SK-N-SH (cell line): ENCODE results near the gene LNPEP. TPM values are rescaled to one million over a fixed set of nuclear protein-coding genes. Genes with fewer than 3 reads are reported as not detected.

Experiments
- CTCF ChIA-PET: fragments of 300-600, 350-600 bp; formaldehyde crosslinking; extraction: SDS; loops from one replicate; lab custom pipeline; 2021; lab: Yijun Ruan, JAX
- POLR2A ChIA-PET: fragments of 350-600 bp; sonication (Branson Sonifier 250); formaldehyde crosslinking; extraction: SDS; loops from one replicate; lab custom pipeline; 2020; ENCODE audit warnings: antibody characterized with exemption, inconsistent platforms; lab: Yijun Ruan, JAX
- DNase-seq: peaks from one replicate; pipeline ENCODE4 v3.0.0; 2012
- H2AFZ ChIP-seq: fragments of 200-600 bp; sonication (generic); 2 replicates; pipeline ENCODE4 v1.8.1; 2016; ENCODE audit warnings: antibody characterized with exemption, mild to moderate bottlenecking, low read depth
- H3F3A ChIP-seq: fragments of 200-600 bp; sonication (generic); replicated peaks from 2 replicates; pipeline ENCODE3; 2016; ENCODE audit warnings: antibody characterized with exemption, mild to moderate bottlenecking; ENCODE audit not compliant: insufficient read depth
- H3K27ac ChIP-seq, 2 experiments: fragments of 200-500 bp in 1 of 2; fragments of 200-600 bp in 1 of 2; sonication (Bioruptor generic) in 1 of 2; sonication (generic), shearing (Covaris generic) in 1 of 2; 2 replicates each; pipeline versions ENCODE4 v1.5.1 to v1.6.1; 2014 to 2016; ENCODE audit warnings: low read depth in 2 of 2, inconsistent platforms in 1 of 2, low read length in 1 of 2, mild to moderate bottlenecking in 1 of 2, mixed read lengths in 1 of 2
- H3K27me3 ChIP-seq: fragments of 200-600 bp; sonication (generic), shearing (Covaris generic); 2 replicates; pipeline ENCODE4 v1.6.1; 2016; ENCODE audit warnings: mixed run types; ENCODE audit not compliant: insufficient read depth
- H3K36me3 ChIP-seq, 2 experiments: fragments of 200-500 bp in 1 of 2; fragments of 200-600 bp in 1 of 2; sonication (Bioruptor generic) in 1 of 2; sonication (generic) in 1 of 2; replicated peaks in 1 of 2; 2 replicates each; pipeline versions ENCODE3 to v1.5.1; 2014 to 2016; ENCODE audit warnings: low read length in 1 of 2, mild to moderate bottlenecking in 1 of 2; ENCODE audit not compliant: insufficient read depth in 2 of 2, control insufficient read depth in 1 of 2
- H3K4me1 ChIP-seq, 2 experiments: fragments of 200-500 bp in 1 of 2; fragments of 200-600 bp in 1 of 2; sonication (Bioruptor generic) in 1 of 2; sonication (generic), shearing (Covaris generic) in 1 of 2; 2 replicates each; pipeline versions ENCODE4 v1.5.1 to v1.6.1; 2014 to 2016; ENCODE audit warnings: low read depth in 1 of 2, low read length in 1 of 2, mixed run types in 1 of 2; ENCODE audit not compliant: insufficient read depth in 2 of 2, control insufficient read depth in 1 of 2
- H3K4me2 ChIP-seq: fragments of 200-600 bp; sonication (generic), shearing (Covaris generic); 2 replicates; pipeline ENCODE4 v1.6.1; 2017; ENCODE audit warnings: mixed run types
- H3K4me3 ChIP-seq, 2 experiments: fragments of 200-500 bp in 1 of 2; fragments of 200-600 bp in 1 of 2; sonication (Bioruptor generic) in 1 of 2; sonication (generic), shearing (Covaris generic) in 1 of 2; 2 replicates each; pipeline versions ENCODE4 v1.5.1 to v1.8.1; 2014 to 2016; ENCODE audit warnings: low read depth in 2 of 2, inconsistent platforms in 1 of 2, low read length in 1 of 2, mild to moderate bottlenecking in 1 of 2, mixed read lengths in 1 of 2, moderate library complexity in 1 of 2
- H3K79me2 ChIP-seq: fragments of 200-600 bp; sonication (generic); 2 replicates; pipeline ENCODE4 v1.8.1; 2017; ENCODE audit warnings: mild to moderate bottlenecking; ENCODE audit not compliant: insufficient read depth
- H3K9ac ChIP-seq: fragments of 200-600 bp; sonication (generic); 2 replicates; pipeline ENCODE4 v1.6.1; 2017; ENCODE audit warnings: mixed run types
- H3K9me2 ChIP-seq: fragments of 200-600 bp; sonication (generic); 2 replicates; pipeline ENCODE4 v1.6.1; 2017; ENCODE audit warnings: mixed run types
- H3K9me3 ChIP-seq: fragments of 200-600 bp; sonication (generic); 2 replicates; pipeline ENCODE4 v1.6.1; 2017; ENCODE audit warnings: mixed run types, mild to moderate bottlenecking, moderate library complexity
- H4K20me1 ChIP-seq: fragments of 200-600 bp; sonication (generic); 2 replicates; pipeline ENCODE4 v1.6.1; 2017; ENCODE audit warnings: mild to moderate bottlenecking, mixed run types; ENCODE audit not compliant: insufficient read depth
- CHD2 ChIP-seq: fragments of 150-350 bp; IDR thresholded peaks from 2 replicates; pipeline ENCODE4 v1.6.1; 2018; ENCODE audit warnings: low read length; ENCODE audit not compliant: partially characterized antibody
- EP300 ChIP-seq, 2 experiments: IDR thresholded peaks; 2 replicates each; pipeline versions ENCODE4 v1.4.0 to v1.6.1; 2012; ENCODE audit warnings: borderline replicate concordance in 1 of 2, low read depth in 1 of 2, low read length in 1 of 2
- EZH2phosphoT487 ChIP-seq: fragments of 200-600 bp; sonication (generic); IDR thresholded peaks from 2 replicates; pipeline ENCODE4 v1.6.1; 2017; ENCODE audit warnings: low read depth, mixed run types, mild to moderate bottlenecking, antibody characterized with exemption, moderate library complexity, borderline replicate concordance
- FOSL2 ChIP-seq: IDR thresholded peaks from 2 replicates; pipeline ENCODE4 v1.4.0; 2012; ENCODE audit warnings: low read depth, mild to moderate bottlenecking, moderate library complexity, borderline replicate concordance
- FOXJ3 ChIP-seq: sonication (generic); formaldehyde crosslinking; IDR thresholded peaks from 2 replicates; pipeline ENCODE4 v1.5.1; 2020; ENCODE audit warnings: mild to moderate bottlenecking, missing genetic modification reagents
- FOXM1 ChIP-seq: IDR thresholded peaks from 2 replicates; pipeline ENCODE4 v1.4.0; 2012; ENCODE audit warnings: low read depth, mild to moderate bottlenecking
- GATA2 ChIP-seq: sonication (generic); formaldehyde crosslinking; IDR thresholded peaks from 2 replicates; pipeline ENCODE4 v1.5.0; 2020; ENCODE audit warnings: mild to moderate bottlenecking, missing genetic modification reagents
- JUND ChIP-seq: IDR thresholded peaks from 2 replicates; pipeline ENCODE4 v1.4.0; 2012
- MEF2A ChIP-seq: IDR thresholded peaks from 2 replicates; pipeline ENCODE4 v1.4.0; 2012; ENCODE audit warnings: low read depth, borderline replicate concordance
- MXI1 ChIP-seq: IDR thresholded peaks from 2 replicates; pipeline ENCODE4 v1.6.1; 2012; ENCODE audit warnings: mild to moderate bottlenecking, low read depth, low read length, improper control_type of control experiment
- NFIC ChIP-seq: IDR thresholded peaks from 2 replicates; pipeline ENCODE4 v1.4.0; 2012; ENCODE audit warnings: borderline replicate concordance
- RCOR1 ChIP-seq: fragments of 150-350 bp; IDR thresholded peaks from 2 replicates; pipeline ENCODE4 v1.6.1; 2017; ENCODE audit warnings: antibody characterized with exemption, low read length
- SIN3A ChIP-seq: IDR thresholded peaks from 2 replicates; pipeline ENCODE4 v1.6.1; 2012; ENCODE audit warnings: low read depth, mild to moderate bottlenecking, low read length, moderate library complexity, borderline replicate concordance
- TEAD4 ChIP-seq: IDR thresholded peaks from 2 replicates; pipeline ENCODE4 v1.4.0; 2012; ENCODE audit warnings: mild to moderate bottlenecking, borderline replicate concordance; ENCODE audit not compliant: insufficient read depth
- YY1 ChIP-seq: IDR thresholded peaks from 2 replicates; pipeline ENCODE4 v1.4.0; 2012; ENCODE audit warnings: low read depth, mild to moderate bottlenecking
- WGBS: methylation state at CpG from one replicate; pipeline ENCODE4 v1.1.6; 2017; ENCODE audit warnings: low lambda C conversion rate; 5-methylcytosine and 5-hydroxymethylcytosine counted together
- polyA plus RNA-seq, 3 experiments: library from polyadenylated mRNA; depleted of rRNA; stranded (reverse); fragments of >200 nt; gene quantifications; 2 replicates each; pipeline ENCODE4 v1.2.3, GENCODE V29; 2012
- TF ChIP-seq, protein P1 (sequence below): IDR thresholded peaks from 2 replicates; pipeline ENCODE4 v1.6.1; 2012; ENCODE audit warnings: mild to moderate bottlenecking, low read depth, low read length, moderate library complexity
- TF ChIP-seq, protein P2 (sequence below): fragments of 150-350 bp; IDR thresholded peaks from 2 replicates; pipeline ENCODE4 v1.6.1; 2016; ENCODE audit warnings: mild to moderate bottlenecking, low read depth, low read length

LNPEP gene
- polyA plus RNA-seq, 1 of the 3 experiments (the other 2 are of a cell fraction) = 4.3 TPM

DNA sequence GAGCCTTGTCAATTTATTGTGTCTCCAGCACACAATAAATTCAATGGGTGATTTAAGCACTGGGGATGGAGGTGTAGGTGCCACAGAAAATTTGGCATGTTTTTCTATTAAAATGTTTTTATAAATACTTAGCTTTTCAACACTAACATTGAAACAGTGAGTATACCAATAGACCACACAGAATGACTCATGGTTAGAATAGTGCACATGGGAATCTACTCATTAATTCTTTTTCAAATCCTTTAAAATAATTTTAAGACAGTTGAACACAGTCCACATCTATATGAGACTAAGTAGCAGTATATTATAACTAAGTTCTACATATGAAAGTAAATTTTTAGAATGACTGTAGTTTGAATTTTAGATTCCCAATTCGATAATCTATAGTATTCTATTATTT lies 67.1 kb downstream of the LNPEP start:
- no peak overlapping the region for H3K4me3 ChIP-seq
- no peak overlapping the region for H2AFZ ChIP-seq
- no peak overlapping the region for H3K9ac ChIP-seq
- CTCF ChIA-PET = no interaction called here
- no peak overlapping the region for H3K4me2 ChIP-seq
- H3K9me2 ChIP-seq = no peaks in the 10 kb centered on the region
- DNase-seq = no peak
- H3K36me3 ChIP-seq = peaks cover 23 to 32% of the 10 kb centered on the region in 2 experiments
- TF ChIP-seq FOSL2 (no peak), JUND (no peak), TEAD4 (no peak), FOXM1 (no peak), RCOR1 (no peak), FOXJ3 (CRISPR knock-in tag) (no peak), YY1 (no peak), CHD2 (no peak), NFIC (no peak), EP300 (IDR thresholded peaks at IDR 0.05; ENCODE audit: borderline replicate concordance in 1 of 2, low read depth in 1 of 2, low read length in 1 of 2) (no peak), MEF2A (no peak)
- TF ChIP-seq, protein P1, sequence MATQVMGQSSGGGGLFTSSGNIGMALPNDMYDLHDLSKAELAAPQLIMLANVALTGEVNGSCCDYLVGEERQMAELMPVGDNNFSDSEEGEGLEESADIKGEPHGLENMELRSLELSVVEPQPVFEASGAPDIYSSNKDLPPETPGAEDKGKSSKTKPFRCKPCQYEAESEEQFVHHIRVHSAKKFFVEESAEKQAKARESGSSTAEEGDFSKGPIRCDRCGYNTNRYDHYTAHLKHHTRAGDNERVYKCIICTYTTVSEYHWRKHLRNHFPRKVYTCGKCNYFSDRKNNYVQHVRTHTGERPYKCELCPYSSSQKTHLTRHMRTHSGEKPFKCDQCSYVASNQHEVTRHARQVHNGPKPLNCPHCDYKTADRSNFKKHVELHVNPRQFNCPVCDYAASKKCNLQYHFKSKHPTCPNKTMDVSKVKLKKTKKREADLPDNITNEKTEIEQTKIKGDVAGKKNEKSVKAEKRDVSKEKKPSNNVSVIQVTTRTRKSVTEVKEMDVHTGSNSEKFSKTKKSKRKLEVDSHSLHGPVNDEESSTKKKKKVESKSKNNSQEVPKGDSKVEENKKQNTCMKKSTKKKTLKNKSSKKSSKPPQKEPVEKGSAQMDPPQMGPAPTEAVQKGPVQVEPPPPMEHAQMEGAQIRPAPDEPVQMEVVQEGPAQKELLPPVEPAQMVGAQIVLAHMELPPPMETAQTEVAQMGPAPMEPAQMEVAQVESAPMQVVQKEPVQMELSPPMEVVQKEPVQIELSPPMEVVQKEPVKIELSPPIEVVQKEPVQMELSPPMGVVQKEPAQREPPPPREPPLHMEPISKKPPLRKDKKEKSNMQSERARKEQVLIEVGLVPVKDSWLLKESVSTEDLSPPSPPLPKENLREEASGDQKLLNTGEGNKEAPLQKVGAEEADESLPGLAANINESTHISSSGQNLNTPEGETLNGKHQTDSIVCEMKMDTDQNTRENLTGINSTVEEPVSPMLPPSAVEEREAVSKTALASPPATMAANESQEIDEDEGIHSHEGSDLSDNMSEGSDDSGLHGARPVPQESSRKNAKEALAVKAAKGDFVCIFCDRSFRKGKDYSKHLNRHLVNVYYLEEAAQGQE = no peak
- TF ChIP-seq, protein P2, sequence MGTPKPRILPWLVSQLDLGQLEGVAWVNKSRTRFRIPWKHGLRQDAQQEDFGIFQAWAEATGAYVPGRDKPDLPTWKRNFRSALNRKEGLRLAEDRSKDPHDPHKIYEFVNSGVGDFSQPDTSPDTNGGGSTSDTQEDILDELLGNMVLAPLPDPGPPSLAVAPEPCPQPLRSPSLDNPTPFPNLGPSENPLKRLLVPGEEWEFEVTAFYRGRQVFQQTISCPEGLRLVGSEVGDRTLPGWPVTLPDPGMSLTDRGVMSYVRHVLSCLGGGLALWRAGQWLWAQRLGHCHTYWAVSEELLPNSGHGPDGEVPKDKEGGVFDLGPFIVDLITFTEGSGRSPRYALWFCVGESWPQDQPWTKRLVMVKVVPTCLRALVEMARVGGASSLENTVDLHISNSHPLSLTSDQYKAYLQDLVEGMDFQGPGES = no peak
- TF ChIP-seq, all 33 proteins: peak for 0
- Histone ChIP-seq H3K79me2 (no peaks in the 10 kb centered on the region), H3K9me3 (no peaks in the 10 kb centered on the region), H3K27ac (no peak overlapping the region), H4K20me1 (no peaks in the 10 kb centered on the region), H3K27me3 (no peaks in the 10 kb centered on the region), H3K4me1 (no peaks in the 10 kb centered on the region), H3F3A (peaks cover 9% of the 10 kb centered on the region)
- 98% methylated on average over 1 of the region's 1 CpG for WGBS
- POLR2A ChIA-PET = no interaction called here

DNA sequence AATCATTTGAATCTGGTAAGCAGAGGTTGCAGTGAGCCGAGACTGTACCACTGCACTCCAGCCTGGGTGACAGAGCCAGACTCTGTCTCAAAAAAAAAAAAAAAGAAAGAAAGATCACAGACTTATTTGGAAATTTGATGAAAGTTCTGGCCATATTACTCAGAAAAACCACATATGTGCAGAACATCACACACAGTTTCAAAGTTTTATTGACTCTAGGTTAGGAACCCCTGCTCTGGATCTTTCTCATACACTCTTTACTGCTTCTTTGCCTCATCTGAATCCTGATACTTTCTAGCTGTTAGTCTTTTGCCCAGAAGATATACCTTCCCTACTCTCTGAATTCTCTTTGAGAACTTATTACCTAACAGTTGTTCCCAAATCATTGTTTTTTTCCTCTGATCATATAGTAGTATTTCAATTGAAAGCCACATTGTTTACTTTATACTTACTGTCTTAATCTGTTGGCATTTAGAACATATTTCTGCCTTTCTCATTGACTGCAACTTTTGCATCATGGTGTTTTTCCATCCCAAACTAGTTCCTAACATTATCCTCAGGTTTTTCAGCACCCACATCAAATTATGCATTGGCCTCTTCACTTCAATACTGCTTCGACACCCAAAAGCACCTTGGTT lies 68.7 kb downstream of the LNPEP start:
- POLR2A ChIA-PET = no interaction called here
- no peak for DNase-seq
- Histone ChIP-seq H3F3A (peaks cover 9% of the 10 kb centered on the region), H3K9me3 (no peaks in the 10 kb centered on the region), H3K4me1 (no peaks in the 10 kb centered on the region), H4K20me1 (no peaks in the 10 kb centered on the region), H3K4me2 (no peak overlapping the region), H2AFZ (no peak overlapping the region), H3K27ac (no peak overlapping the region), H3K9ac (no peak overlapping the region), H3K4me3 (no peak overlapping the region), H3K36me3 (peaks cover 17 to 31% of the 10 kb centered on the region in 2 experiments), H3K27me3 (no peaks in the 10 kb centered on the region), H3K79me2 (no peaks in the 10 kb centered on the region), H3K9me2 (no peaks in the 10 kb centered on the region)
- 98% methylated on average over 2 of the region's 2 CpGs for WGBS
- CTCF ChIA-PET = no interaction called here
- TF ChIP-seq GATA2 (no peak), FOSL2 (no peak), MXI1 (no peak), EP300 (IDR thresholded peaks at IDR 0.05; ENCODE audit: borderline replicate concordance in 1 of 2, low read depth in 1 of 2, low read length in 1 of 2) (no peak), EZH2phosphoT487 (no peak), YY1 (no peak), SIN3A (no peak)
- TF ChIP-seq, protein P1 = no peak
- TF ChIP-seq, protein P2 = no peak
